Measurements from ENCODE around the gene SCARF2.
A peak's percentile ranks its signal among the peaks of the same experiment; 100 is the strongest.

- TF ChIP-seq EZH2 (IDR thresholded peaks at IDR 0.05; ENCODE audit: borderline replicate concordance, insufficient read depth, low read depth, low read length, poor library complexity, severe bottlenecking) (peak; percentile 41), CTCF (IDR thresholded peaks at IDR 0.05) (no peak)
Measured at GRCh38 chr22:20425566-20426258, 11.9 kb downstream of the SCARF2 start.

Data from B cell (primary cell).